ENCODE results near the gene GAB2.

DNA sequence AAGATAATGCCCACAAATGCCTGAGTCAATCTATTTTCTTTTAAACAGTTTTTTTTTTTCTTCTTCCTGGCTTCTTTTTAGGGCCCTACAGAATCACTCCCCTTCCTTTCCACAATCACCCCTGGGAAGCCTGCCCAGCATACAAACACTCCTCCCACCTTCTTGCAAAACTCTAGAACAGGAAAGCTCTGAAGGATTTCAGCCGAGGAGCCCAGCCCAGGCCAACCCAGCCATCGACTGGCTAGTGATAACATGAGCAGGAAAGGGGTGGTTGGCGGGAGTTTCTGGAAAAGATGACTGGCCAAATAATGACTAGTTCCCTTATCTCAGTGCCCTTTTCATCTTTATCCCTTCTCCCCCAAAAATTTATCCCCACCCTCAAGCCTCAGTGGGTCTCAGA is 160.7 kb downstream of the GAB2 start:
- TF ChIP-seq POLR2A (IDR thresholded peaks at IDR 0.05; ENCODE audit: low read depth) (no peak), EP300 (IDR thresholded peaks at IDR 0.05) (no peak), POLR2AphosphoS5 (IDR thresholded peaks at IDR 0.05) (peak; percentile 18 to 52)
- TF ChIP-seq, protein P1, sequence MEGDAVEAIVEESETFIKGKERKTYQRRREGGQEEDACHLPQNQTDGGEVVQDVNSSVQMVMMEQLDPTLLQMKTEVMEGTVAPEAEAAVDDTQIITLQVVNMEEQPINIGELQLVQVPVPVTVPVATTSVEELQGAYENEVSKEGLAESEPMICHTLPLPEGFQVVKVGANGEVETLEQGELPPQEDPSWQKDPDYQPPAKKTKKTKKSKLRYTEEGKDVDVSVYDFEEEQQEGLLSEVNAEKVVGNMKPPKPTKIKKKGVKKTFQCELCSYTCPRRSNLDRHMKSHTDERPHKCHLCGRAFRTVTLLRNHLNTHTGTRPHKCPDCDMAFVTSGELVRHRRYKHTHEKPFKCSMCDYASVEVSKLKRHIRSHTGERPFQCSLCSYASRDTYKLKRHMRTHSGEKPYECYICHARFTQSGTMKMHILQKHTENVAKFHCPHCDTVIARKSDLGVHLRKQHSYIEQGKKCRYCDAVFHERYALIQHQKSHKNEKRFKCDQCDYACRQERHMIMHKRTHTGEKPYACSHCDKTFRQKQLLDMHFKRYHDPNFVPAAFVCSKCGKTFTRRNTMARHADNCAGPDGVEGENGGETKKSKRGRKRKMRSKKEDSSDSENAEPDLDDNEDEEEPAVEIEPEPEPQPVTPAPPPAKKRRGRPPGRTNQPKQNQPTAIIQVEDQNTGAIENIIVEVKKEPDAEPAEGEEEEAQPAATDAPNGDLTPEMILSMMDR (IDR thresholded peaks at IDR 0.05), result no peak
